ENCODE results near the gene PUSL1. TPM values are rescaled to one million over a fixed set of nuclear protein-coding genes. Genes with fewer than 3 reads are reported as not detected.

Gene PUSL1
- total RNA-seq, 2 experiments from 2014 or later: 31.3 to 57.1 TPM

GRCh38 chr1:1281533-1282321, 26.7 kb upstream of the PUSL1 start:
- no peaks in the 10 kb centered on the region for H3K9me3 ChIP-seq (ENCODE audit: low read length)
- no peak overlapping the region for H3K4me2 ChIP-seq (ENCODE audit: low read length)
- TF ChIP-seq, protein P1, sequence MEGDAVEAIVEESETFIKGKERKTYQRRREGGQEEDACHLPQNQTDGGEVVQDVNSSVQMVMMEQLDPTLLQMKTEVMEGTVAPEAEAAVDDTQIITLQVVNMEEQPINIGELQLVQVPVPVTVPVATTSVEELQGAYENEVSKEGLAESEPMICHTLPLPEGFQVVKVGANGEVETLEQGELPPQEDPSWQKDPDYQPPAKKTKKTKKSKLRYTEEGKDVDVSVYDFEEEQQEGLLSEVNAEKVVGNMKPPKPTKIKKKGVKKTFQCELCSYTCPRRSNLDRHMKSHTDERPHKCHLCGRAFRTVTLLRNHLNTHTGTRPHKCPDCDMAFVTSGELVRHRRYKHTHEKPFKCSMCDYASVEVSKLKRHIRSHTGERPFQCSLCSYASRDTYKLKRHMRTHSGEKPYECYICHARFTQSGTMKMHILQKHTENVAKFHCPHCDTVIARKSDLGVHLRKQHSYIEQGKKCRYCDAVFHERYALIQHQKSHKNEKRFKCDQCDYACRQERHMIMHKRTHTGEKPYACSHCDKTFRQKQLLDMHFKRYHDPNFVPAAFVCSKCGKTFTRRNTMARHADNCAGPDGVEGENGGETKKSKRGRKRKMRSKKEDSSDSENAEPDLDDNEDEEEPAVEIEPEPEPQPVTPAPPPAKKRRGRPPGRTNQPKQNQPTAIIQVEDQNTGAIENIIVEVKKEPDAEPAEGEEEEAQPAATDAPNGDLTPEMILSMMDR (conservative IDR thresholded peaks at IDR 0.05; ENCODE audit: low read length): no peak
- TF ChIP-seq EZH2phosphoT487 (IDR thresholded peaks at IDR 0.05; ENCODE audit: borderline replicate concordance, low read depth, low read length): no peak
- H3K27ac ChIP-seq (ENCODE audit: low read depth, low read length, poor library complexity, severe bottlenecking): no peak overlapping the region
- no peaks in the 10 kb centered on the region for H3K36me3 ChIP-seq (ENCODE audit: insufficient read depth, low read length)
- H4K20me1 ChIP-seq (ENCODE audit: insufficient read depth, low read length): no peaks in the 10 kb centered on the region
- POLR2A ChIA-PET: interaction anchor here (0.5 kb wide), 1 partner anchor 22 kb away, joined by 3 read pairs; no protein-coding TSS in a partner anchor
- CTCF ChIA-PET (ENCODE audit: unreplicated experiment): no interaction called here
- no peaks in the 10 kb centered on the region for H3K4me1 ChIP-seq (ENCODE audit: insufficient read depth, low read length, poor library complexity, severe bottlenecking)
- H3K4me3 ChIP-seq (ENCODE audit: low read depth, low read length, poor library complexity, severe bottlenecking): no peak overlapping the region
- H3K79me2 ChIP-seq (ENCODE audit: insufficient read depth, low read depth, low read length): no peaks in the 10 kb centered on the region
- BruUV-seq (replicated peaks): no TSS peak
- no peak overlapping the region for H2AFZ ChIP-seq (ENCODE audit: low read length)
- H3K9me2 ChIP-seq (ENCODE audit: insufficient read depth, low read length): no peaks in the 10 kb centered on the region
- DNase-seq (ENCODE audit: low spot score): no peak
- intact Hi-C loops (cut with micrococcal nuclease; ENCODE audit: unreplicated experiment): no loop called here

DNA sequence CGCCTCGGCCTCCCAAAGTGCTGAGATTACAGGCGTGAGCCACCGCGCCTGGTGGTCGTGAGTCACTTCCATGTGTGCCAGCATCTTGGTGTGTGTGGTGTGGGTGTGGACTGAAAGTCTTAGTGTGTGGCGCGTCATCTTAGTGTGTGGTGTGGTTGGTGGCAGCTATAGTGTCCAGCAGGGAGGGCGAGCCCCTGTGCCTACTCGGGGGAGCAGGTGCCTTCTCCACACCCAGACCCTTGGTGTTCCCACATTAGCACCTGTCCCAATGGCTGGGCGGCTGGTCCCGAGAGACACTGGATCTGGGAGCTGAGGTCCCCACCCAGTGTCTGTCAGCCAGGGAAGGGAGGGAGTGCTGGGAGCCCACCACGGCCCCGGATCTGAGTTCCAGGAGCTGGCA, 25.4 kb upstream of the PUSL1 start:
- Histone ChIP-seq H3K27ac (ENCODE audit: low read depth, low read length, poor library complexity, severe bottlenecking) (no peak overlapping the region), H3K36me3 (ENCODE audit: insufficient read depth, low read length) (no peaks in the 10 kb centered on the region), H3K9me2 (ENCODE audit: insufficient read depth, low read length) (no peaks in the 10 kb centered on the region), H3K9me3 (ENCODE audit: low read length) (no peaks in the 10 kb centered on the region), H3K4me1 (ENCODE audit: insufficient read depth, low read length, poor library complexity, severe bottlenecking) (no peaks in the 10 kb centered on the region), H3K79me2 (ENCODE audit: insufficient read depth, low read depth, low read length) (no peaks in the 10 kb centered on the region), H2AFZ (ENCODE audit: low read length) (no peak overlapping the region), H3K4me2 (ENCODE audit: low read length) (no peak overlapping the region), H3K4me3 (ENCODE audit: low read depth, low read length, poor library complexity, severe bottlenecking) (no peak overlapping the region), H4K20me1 (ENCODE audit: insufficient read depth, low read length) (no peaks in the 10 kb centered on the region)
- no TSS peak for BruUV-seq (replicated peaks)
- POLR2A ChIA-PET: no interaction called here
- TF ChIP-seq EZH2phosphoT487 (IDR thresholded peaks at IDR 0.05; ENCODE audit: borderline replicate concordance, low read depth, low read length): no peak
- TF ChIP-seq, protein P1 (conservative IDR thresholded peaks at IDR 0.05; ENCODE audit: low read length): no peak
- intact Hi-C loops (cut with micrococcal nuclease; ENCODE audit: unreplicated experiment): no loop called here
- CTCF ChIA-PET (ENCODE audit: unreplicated experiment): interaction anchor here (0.6 kb wide), 1 partner anchor 254 kb away, joined by 3 read pairs; no protein-coding TSS in a partner anchor
- DNase-seq (ENCODE audit: low spot score): no peak

DNA sequence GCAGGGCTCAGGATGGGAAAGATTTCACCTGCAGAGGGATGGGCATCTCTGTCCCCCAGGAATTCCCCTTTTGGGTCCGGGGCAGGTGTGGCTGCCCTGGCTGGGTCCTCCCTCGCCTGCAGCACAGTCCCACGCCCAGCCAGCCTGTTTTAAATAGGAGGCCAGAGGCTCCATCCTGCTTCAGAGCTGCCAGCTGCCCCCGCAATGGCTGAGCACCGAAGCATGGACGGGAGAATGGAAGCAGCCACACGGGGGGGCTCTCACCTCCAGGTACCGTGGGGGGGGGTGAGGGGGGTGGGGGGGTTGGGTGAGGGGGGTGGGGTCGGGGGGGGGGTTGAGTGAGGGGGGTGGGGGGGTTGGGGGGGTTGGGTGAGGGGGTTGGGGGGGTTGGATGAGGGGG, 24.6 kb upstream of the PUSL1 start:
- peak; percentile 43 for DNase-seq (ENCODE audit: low spot score)
- H3K4me2 ChIP-seq (ENCODE audit: low read length): no peak overlapping the region
- H3K4me1 ChIP-seq (ENCODE audit: insufficient read depth, low read length, poor library complexity, severe bottlenecking): no peaks in the 10 kb centered on the region
- no TSS peak for BruUV-seq (replicated peaks)
- no peaks in the 10 kb centered on the region for H3K79me2 ChIP-seq (ENCODE audit: insufficient read depth, low read depth, low read length)
- H2AFZ ChIP-seq (ENCODE audit: low read length): no peak overlapping the region
- TF ChIP-seq EZH2phosphoT487 (IDR thresholded peaks at IDR 0.05; ENCODE audit: borderline replicate concordance, low read depth, low read length): no peak
- TF ChIP-seq, protein P1 (conservative IDR thresholded peaks at IDR 0.05; ENCODE audit: low read length): no peak
- no peak overlapping the region for H3K27ac ChIP-seq (ENCODE audit: low read depth, low read length, poor library complexity, severe bottlenecking)
- H3K9me3 ChIP-seq (ENCODE audit: low read length): no peaks in the 10 kb centered on the region
- no peak overlapping the region for H3K4me3 ChIP-seq (ENCODE audit: low read depth, low read length, poor library complexity, severe bottlenecking)
- intact Hi-C loops (cut with micrococcal nuclease; ENCODE audit: unreplicated experiment): no loop called here
- H3K36me3 ChIP-seq (ENCODE audit: insufficient read depth, low read length): no peaks in the 10 kb centered on the region
- CTCF ChIA-PET (ENCODE audit: unreplicated experiment): no interaction called here
- no peaks in the 10 kb centered on the region for H3K9me2 ChIP-seq (ENCODE audit: insufficient read depth, low read length)
- POLR2A ChIA-PET: no interaction called here
- H4K20me1 ChIP-seq (ENCODE audit: insufficient read depth, low read length): no peaks in the 10 kb centered on the region
